GM21737 (cell line): ENCODE results near the gene BRCA2.
"Not testable (repeated sequence)": the region's sequence is repeated elsewhere in the genome, so short reads cannot be mapped to it uniquely, and the experiment has no call there.

ENCODE experiments used
- ATAC-seq: cut with Tn5 transposase; IDR thresholded peaks from one replicate; pipeline ENCODE4 v1.9.1; 2021; ENCODE audit warnings: mild to moderate bottlenecking, moderate library complexity; ENCODE audit not compliant: unreplicated experiment

BRCA2 gene

GRCh38 chr13:32311188-32311897, 4.0 kb upstream of the BRCA2 start:
- ATAC-seq = no peak

- peak; percentile 25 for ATAC-seq
Observed at GRCh38 chr13:32314271-32315237, 754 bp upstream of the BRCA2 start.

- peak; percentile 42 for ATAC-seq
Observed at GRCh38 chr13:32316028-32316339, 676 bp downstream of the BRCA2 start.

DNA sequence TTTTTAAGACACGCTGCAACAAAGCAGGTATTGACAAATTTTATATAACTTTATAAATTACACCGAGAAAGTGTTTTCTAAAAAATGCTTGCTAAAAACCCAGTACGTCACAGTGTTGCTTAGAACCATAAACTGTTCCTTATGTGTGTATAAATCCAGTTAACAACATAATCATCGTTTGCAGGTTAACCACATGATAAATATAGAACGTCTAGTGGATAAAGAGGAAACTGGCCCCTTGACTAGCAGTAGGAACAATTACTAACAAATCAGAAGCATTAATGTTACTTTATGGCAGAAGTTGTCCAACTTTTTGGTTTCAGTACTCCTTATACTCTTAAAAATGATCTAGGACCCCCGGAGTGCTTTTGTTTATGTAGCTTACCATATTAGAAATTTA, 1.2 kb downstream of the BRCA2 start:
- ATAC-seq = no peak

- ATAC-seq = no peak
Observed at GRCh38 chr13:32317716-32318465, 2.6 kb downstream of the BRCA2 start.

- no peak for ATAC-seq
Observed at GRCh38 chr13:32320528-32320927, 5.2 kb downstream of the BRCA2 start.

DNA sequence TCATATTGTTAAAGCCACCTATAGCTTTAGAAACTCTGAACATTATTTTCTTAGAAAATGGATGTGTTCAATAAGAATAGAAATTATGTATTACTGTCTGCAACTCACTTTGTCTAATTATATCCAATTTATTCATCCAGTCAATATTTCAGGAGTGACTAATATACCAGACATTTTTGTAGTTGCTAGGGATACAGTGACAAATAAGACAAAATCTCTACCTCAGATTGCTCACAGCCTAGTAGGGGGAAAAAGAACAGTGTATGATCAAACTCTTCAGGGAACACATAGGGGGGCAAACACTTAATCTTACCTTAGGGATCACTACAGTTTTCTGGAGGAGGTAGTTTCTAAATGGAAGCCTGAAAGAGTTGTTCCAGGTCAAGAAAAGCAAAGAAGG, 8.6 kb downstream of the BRCA2 start:
- no peak for ATAC-seq

- no peak for ATAC-seq
Observed at GRCh38 chr13:32330441-32330840, 15.1 kb downstream of the BRCA2 start.

DNA sequence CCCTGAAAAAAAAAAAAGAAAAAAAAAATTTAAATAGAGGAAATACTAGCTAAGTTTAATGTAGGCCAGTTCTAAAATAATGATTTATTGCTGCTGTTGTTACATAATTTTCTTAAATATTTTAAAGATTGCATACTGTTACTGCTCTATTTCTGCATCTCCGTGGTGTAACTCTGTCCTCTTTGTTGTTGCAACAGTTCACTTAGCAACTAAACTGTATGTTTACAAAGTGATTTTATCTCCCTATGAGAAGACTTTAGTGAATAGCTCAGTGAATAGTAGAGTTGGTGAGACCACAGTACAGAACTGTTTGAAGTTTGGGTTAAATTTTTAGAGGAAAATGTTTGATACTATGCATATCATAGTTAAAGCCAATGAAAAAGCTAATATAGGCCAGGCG, 19.4 kb downstream of the BRCA2 start:
- ATAC-seq = no peak

DNA sequence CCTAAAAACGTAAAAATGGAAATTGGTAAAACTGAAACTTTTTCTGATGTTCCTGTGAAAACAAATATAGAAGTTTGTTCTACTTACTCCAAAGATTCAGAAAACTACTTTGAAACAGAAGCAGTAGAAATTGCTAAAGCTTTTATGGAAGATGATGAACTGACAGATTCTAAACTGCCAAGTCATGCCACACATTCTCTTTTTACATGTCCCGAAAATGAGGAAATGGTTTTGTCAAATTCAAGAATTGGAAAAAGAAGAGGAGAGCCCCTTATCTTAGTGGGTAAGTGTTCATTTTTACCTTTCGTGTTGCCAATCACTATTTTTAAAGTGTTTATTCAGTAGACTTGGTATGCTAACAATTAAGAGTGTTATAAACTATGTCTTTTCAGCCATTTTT, 25.6 kb downstream of the BRCA2 start:
- no peak for ATAC-seq

GRCh38 chr13:32347651-32348050, 32.3 kb downstream of the BRCA2 start:
- no peak for ATAC-seq

DNA sequence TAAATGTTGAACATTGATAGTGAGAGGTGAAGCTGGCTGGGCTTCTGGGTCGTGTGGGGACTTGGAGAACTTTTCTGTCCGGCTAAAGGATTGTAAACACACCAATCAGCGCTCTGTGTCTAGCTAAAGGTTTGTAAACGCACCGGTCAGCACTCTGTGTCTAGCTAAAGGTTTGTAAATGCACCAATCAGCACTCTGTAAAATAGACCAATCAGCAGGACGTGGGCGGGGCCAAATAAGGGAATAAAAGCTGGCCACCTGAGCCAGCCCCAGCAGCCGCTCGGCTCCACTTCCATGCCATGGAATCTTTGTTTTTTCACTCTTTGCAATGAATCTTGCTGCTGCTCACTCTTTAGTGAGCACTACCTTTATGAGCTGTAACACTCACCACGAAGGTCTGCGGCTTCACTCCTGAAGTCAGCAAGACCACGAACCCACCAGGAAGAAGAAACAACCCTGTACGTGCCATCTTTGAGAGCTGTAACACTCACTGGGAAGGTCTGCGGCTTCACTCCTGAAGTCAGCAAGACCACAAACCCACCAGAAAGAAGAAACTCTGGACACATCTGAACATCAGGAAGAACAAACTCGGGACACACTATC, 35.6 kb downstream of the BRCA2 start:
- not testable (repeated sequence) for ATAC-seq

GRCh38 chr13:32354040-32354439, 38.7 kb downstream of the BRCA2 start:
- no peak for ATAC-seq

DNA sequence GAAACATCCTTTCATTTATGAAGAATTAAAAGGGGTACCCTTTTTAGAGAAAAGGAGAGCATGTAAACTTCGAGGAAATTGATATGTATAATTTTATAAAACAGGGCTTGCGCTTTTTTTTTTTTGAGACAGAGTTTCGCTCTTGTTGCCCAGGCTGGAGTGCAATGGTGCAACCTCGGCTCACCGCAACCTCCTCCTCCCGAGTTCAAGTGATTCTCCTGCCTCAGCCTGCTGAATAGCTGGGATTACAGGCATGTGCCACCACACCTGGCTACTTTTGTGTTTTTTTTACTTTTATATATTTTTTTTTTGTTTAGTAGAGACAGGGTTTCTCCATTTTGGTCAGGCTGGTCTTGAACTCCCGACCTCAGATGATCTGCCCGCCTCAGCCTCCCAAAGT, 40.6 kb downstream of the BRCA2 start:
- ATAC-seq = not testable (repeated sequence)

GRCh38 chr13:32362574-32362973, 47.3 kb downstream of the BRCA2 start:
- ATAC-seq = no peak

DNA sequence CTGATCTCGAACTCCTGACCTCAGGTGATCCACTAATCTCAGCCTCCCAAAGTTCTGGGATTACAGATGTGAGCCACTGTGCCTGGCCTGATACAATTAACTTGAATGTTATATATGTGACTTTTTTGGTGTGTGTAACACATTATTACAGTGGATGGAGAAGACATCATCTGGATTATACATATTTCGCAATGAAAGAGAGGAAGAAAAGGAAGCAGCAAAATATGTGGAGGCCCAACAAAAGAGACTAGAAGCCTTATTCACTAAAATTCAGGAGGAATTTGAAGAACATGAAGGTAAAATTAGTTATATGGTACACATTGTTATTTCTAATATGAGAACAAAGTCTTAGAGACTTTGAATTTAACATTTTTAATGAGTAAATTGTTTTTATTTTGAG, 55.5 kb downstream of the BRCA2 start:
- no peak for ATAC-seq

DNA sequence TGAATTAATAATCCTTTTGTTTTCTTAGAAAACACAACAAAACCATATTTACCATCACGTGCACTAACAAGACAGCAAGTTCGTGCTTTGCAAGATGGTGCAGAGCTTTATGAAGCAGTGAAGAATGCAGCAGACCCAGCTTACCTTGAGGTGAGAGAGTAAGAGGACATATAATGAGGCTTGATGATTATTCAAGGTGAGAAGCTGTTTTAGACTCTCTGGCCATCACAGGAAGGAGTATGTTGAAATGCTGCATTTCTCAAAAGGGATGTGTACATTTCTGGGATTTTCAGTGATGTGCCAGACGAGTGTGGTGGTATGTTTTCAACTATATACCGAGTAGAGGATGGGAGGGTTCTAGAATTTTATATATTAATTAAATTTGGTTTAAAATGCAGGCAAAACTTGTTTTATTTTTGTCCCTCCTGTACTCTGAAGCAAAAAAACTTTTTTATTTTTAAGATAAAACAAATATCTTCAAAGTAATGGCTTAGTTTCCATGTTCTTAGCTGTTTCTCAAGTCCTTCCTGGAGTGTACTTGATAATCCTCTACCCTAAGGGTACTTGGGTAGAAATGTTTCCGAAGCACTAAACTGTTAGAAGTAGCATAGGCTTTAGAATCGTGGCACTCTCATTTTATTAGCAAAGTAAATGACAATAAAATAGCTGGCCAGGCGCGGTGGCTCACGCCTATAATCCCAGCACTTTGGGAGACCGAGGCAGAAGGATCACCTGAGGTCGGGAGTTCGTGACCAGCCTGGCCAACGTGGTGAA, 61.5 kb downstream of the BRCA2 start:
- no peak for ATAC-seq

- no peak for ATAC-seq
Observed at GRCh38 chr13:32378012-32378411, 62.7 kb downstream of the BRCA2 start.

DNA sequence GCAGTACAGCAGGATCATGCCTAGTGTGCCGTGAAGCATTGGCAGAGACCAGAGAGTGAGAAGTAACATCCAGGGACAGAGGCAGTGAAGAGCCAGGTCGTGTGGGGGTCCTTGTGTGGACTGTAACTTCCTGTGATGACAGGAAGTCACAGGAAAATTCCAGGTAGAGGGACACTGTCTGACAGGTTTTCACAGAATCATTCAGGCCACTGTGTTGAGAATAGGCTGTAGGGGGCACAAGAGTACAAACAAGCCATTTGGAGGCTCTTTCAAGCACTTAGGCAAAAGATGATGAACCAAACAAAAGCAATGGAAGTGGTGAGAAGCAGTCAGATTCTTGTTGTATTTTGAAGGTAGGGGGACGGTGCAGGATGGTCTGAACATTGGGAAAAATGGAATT, 66.2 kb downstream of the BRCA2 start:
- ATAC-seq = no peak

DNA sequence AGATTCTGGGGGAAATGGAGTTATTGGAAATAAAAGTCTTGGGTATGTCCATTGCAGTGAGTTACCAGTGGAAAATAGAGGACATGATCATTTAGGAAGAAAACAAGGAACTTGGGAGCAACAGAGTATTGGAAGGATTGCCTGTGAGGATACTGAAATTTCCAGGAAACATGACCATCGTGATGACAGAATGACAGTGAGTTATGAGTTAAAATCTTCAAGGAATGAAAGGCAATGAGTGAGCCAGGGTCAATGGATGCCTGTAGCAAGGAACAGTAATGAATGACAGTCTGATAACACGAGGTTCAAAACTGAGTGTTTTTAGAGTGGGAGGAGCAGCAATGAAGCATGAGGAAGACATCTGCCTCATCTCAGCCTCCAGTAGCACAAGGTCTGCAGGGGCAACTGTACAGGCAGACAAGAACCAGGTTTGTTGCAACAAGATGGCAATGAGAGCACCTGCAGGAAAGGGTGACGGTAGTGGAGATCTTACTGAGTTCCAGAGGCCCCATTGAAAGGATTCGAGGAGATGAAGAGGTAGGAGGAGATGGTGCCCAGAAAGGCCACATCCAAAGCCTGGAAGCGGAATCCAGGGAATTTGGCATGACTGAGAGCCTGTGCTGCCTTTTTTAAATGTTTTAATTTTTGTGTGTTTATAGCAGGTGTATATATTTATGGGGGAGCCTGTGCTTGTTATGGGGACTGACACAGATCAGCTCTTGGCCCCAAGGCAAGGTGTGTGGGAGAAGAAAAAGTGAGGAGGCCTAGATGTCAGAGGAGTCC, 68.7 kb downstream of the BRCA2 start:
- no peak for ATAC-seq
